ENCODE measurements around the gene SLC35D1. TPM values are rescaled to one million over a fixed set of nuclear protein-coding genes. Genes with fewer than 3 reads are reported as not detected.
"Not testable (repeated sequence)": the region's sequence is repeated elsewhere in the genome, so short reads cannot be mapped to it uniquely, and the experiment has no call there.

SLC35D1 gene
- total and polyA plus RNA-seq, 2 experiments from 2014 or later = 14.3 to 40.2 TPM

DNA sequence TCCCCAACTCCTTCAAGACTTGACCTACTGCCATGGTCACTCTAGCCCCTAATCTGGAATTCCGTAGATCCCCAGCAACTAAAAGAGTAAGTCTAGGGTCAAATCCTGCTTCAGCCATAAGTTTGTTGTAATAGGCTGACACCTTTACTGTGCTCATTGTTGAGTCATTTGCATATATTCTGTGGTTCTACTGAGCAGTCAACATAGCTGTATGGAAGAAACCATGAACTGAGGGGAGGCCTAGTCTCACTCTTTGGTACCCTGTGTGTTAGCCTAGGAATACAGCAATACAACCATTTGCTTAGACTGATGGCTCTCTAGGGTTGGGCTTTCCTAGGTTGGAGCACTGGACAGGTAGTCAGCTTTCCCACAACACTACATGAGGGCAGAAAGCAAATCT, 23.6 kb upstream of the SLC35D1 start:
- H3K27me3 ChIP-seq = no peaks in the 10 kb centered on the region
- TF ChIP-seq EZH2 (IDR thresholded peaks at IDR 0.05; ENCODE audit: borderline replicate concordance) (no peak), EZH2phosphoT487 (IDR thresholded peaks at IDR 0.05; ENCODE audit: low read depth, severe bottlenecking, unreplicated experiment) (no peak), CTCF (IDR thresholded peaks at IDR 0.05; ENCODE audit: poor library complexity) (no peak)
- WGBS (ENCODE audit: low lambda C conversion rate, missing lambda C conversion rate) = 93% methylated on average over 1 of the region's 1 CpG
- no peak for DNase-seq (ENCODE audit: low spot score)
- H3K4me2 ChIP-seq = no peak overlapping the region
- H3K4me3 ChIP-seq = no peak overlapping the region
- H3K79me2 ChIP-seq = no peaks in the 10 kb centered on the region
- H3K27ac ChIP-seq = no peak overlapping the region
- no peaks in the 10 kb centered on the region for H3K9me2 ChIP-seq (replicated peaks; ENCODE audit: insufficient read depth)
- no peaks in the 10 kb centered on the region for H3K36me3 ChIP-seq (replicated peaks; ENCODE audit: insufficient read depth, low read depth)
- H4K20me1 ChIP-seq (ENCODE audit: insufficient read depth, poor library complexity, severe bottlenecking) = no peaks in the 10 kb centered on the region
- no peak overlapping the region for H2AFZ ChIP-seq
- H3K9me3 ChIP-seq (ENCODE audit: low read depth) = no peaks in the 10 kb centered on the region
- no peaks in the 10 kb centered on the region for H3K4me1 ChIP-seq (ENCODE audit: insufficient read depth)

DNA sequence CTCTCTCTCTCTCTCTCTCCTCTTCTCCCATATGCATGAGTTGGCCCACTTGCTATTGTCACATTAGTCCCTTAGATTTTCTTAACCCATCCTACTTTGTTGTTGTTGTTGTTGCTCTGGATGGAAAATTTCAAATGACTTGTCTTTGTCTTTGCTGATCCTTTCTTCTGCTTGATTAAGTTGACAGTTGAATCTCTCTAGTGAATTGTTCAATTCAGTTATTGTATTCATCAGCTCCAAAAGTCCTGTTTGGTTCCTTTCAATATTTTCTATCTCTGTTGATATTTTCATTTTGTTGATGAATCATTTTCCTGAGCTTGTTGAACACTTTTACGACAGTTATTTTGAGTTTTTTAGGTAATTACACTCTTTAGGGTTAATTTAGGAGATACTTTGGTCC, 18.8 kb upstream of the SLC35D1 start:
- Histone ChIP-seq H3K9me2 (replicated peaks; ENCODE audit: insufficient read depth) (no peaks in the 10 kb centered on the region), H3K79me2 (no peaks in the 10 kb centered on the region), H3K4me1 (ENCODE audit: insufficient read depth) (no peaks in the 10 kb centered on the region), H3K36me3 (replicated peaks; ENCODE audit: insufficient read depth, low read depth) (no peaks in the 10 kb centered on the region), H3K4me3 (no peak overlapping the region), H3K27ac (no peak overlapping the region), H3K27me3 (no peaks in the 10 kb centered on the region), H3K4me2 (no peak overlapping the region), H2AFZ (no peak overlapping the region), H4K20me1 (ENCODE audit: insufficient read depth, poor library complexity, severe bottlenecking) (no peaks in the 10 kb centered on the region), H3K9me3 (ENCODE audit: low read depth) (no peaks in the 10 kb centered on the region)
- no peak for DNase-seq (ENCODE audit: low spot score)
- TF ChIP-seq CTCF (IDR thresholded peaks at IDR 0.05; ENCODE audit: poor library complexity) = no peak
- no peak for TF ChIP-seq EZH2phosphoT487 (IDR thresholded peaks at IDR 0.05; ENCODE audit: low read depth, severe bottlenecking, unreplicated experiment)
- no peak for TF ChIP-seq EZH2 (IDR thresholded peaks at IDR 0.05; ENCODE audit: borderline replicate concordance)
- WGBS (ENCODE audit: low lambda C conversion rate, missing lambda C conversion rate) = 92% methylated on average over 1 of the region's 1 CpG

DNA sequence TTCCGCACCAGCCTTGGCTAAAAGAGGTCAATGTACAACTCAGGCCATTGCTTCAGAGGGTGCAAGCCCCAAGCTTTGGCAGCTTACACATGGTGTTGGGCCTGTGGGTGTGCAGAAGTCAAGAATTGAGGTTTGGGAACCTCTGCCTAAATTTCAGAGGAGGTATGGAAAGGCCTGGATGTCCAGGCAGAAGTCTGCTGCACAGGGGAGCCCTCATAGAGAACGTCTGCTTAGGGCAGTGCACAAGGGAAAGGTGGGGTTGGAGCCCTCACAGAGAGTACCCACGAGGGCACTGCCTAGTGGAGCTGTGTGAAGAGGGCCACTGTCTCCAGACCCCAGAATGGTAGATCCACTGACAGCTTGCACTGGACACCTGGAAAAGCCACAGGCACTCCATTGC, 13.7 kb upstream of the SLC35D1 start:
- H3K9me2 ChIP-seq (replicated peaks; ENCODE audit: insufficient read depth) = not testable (repeated sequence)

DNA sequence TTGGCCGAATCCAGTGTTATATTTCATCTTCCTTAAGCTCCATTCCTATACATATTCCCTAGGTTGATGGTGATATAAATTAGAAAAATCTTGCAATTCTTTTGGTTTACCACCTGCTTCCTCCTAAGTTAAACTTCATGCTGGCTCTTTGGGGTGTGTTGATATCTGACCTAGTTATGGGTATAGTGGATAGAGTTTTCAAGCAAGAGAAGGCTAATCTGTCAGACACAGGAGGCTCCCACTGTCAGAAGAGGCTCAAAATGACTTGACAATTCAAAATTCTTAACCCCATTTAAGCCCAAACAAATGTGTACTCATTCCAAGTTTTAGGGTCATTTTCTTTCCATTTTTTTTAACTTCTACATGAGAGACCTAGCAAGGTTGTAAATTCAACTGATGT, 8.5 kb upstream of the SLC35D1 start:
- Histone ChIP-seq H3K4me1 (ENCODE audit: insufficient read depth) (peaks cover 10% of the 10 kb centered on the region), H3K27ac (no peak overlapping the region), H3K36me3 (replicated peaks; ENCODE audit: insufficient read depth, low read depth) (no peaks in the 10 kb centered on the region), H2AFZ (no peak overlapping the region), H3K9me2 (replicated peaks; ENCODE audit: insufficient read depth) (no peaks in the 10 kb centered on the region), H3K4me2 (no peak overlapping the region), H3K4me3 (no peak overlapping the region), H3K27me3 (no peaks in the 10 kb centered on the region), H4K20me1 (ENCODE audit: insufficient read depth, poor library complexity, severe bottlenecking) (no peaks in the 10 kb centered on the region), H3K79me2 (no peaks in the 10 kb centered on the region), H3K9me3 (ENCODE audit: low read depth) (no peaks in the 10 kb centered on the region)
- 90% methylated on average over 1 of the region's 1 CpG for WGBS (ENCODE audit: low lambda C conversion rate, missing lambda C conversion rate)
- no peak for DNase-seq (ENCODE audit: low spot score)
- TF ChIP-seq CTCF (IDR thresholded peaks at IDR 0.05; ENCODE audit: poor library complexity) = no peak
- no peak for TF ChIP-seq EZH2 (IDR thresholded peaks at IDR 0.05; ENCODE audit: borderline replicate concordance)
- TF ChIP-seq EZH2phosphoT487 (IDR thresholded peaks at IDR 0.05; ENCODE audit: low read depth, severe bottlenecking, unreplicated experiment) = no peak

More for the DNA sequence above, 13.7 kb upstream of the SLC35D1 start:
- WGBS (ENCODE audit: low lambda C conversion rate, missing lambda C conversion rate) = 61% methylated on average over 3 of the region's 3 CpGs
- DNase-seq (ENCODE audit: low spot score); H3K4me3 ChIP-seq; H3K27ac ChIP-seq; H3K36me3 ChIP-seq (replicated peaks; ENCODE audit: insufficient read depth, low read depth); H3K4me1 ChIP-seq (ENCODE audit: insufficient read depth); H2AFZ ChIP-seq; H3K9me3 ChIP-seq (ENCODE audit: low read depth); H4K20me1 ChIP-seq (ENCODE audit: insufficient read depth, poor library complexity, severe bottlenecking); H3K79me2 ChIP-seq; H3K4me2 ChIP-seq; H3K27me3 ChIP-seq: not testable (repeated sequence)

All from hepatocyte (in vitro differentiated cells).